SK-N-SH (cell line): ENCODE measurements around the gene TBC1D19. TPM values are rescaled to one million over a fixed set of nuclear protein-coding genes. Genes with fewer than 3 reads are reported as not detected.

Experiments
- CTCF ChIA-PET: fragments of 300-600, 350-600 bp; formaldehyde crosslinking; extraction: SDS; loops from one replicate; lab custom pipeline; 2021; lab: Yijun Ruan, JAX
- POLR2A ChIA-PET: fragments of 350-600 bp; sonication (Branson Sonifier 250); formaldehyde crosslinking; extraction: SDS; loops from one replicate; lab custom pipeline; 2020; ENCODE audit warnings: antibody characterized with exemption, inconsistent platforms; lab: Yijun Ruan, JAX
- DNase-seq: peaks from one replicate; pipeline ENCODE4 v3.0.0; 2012
- H2AFZ ChIP-seq: fragments of 200-600 bp; sonication (generic); 2 replicates; pipeline ENCODE4 v1.8.1; 2016; ENCODE audit warnings: antibody characterized with exemption, mild to moderate bottlenecking, low read depth
- H3F3A ChIP-seq: fragments of 200-600 bp; sonication (generic); replicated peaks from 2 replicates; pipeline ENCODE3; 2016; ENCODE audit warnings: antibody characterized with exemption, mild to moderate bottlenecking; ENCODE audit not compliant: insufficient read depth
- H3K27ac ChIP-seq, 2 experiments: fragments of 200-500 bp in 1 of 2; fragments of 200-600 bp in 1 of 2; sonication (Bioruptor generic) in 1 of 2; sonication (generic), shearing (Covaris generic) in 1 of 2; 2 replicates each; pipeline versions ENCODE4 v1.5.1 to v1.6.1; 2014 to 2016; ENCODE audit warnings: low read depth in 2 of 2, inconsistent platforms in 1 of 2, low read length in 1 of 2, mild to moderate bottlenecking in 1 of 2, mixed read lengths in 1 of 2
- H3K27me3 ChIP-seq: fragments of 200-600 bp; sonication (generic), shearing (Covaris generic); 2 replicates; pipeline ENCODE4 v1.6.1; 2016; ENCODE audit warnings: mixed run types; ENCODE audit not compliant: insufficient read depth
- H3K36me3 ChIP-seq, 2 experiments: fragments of 200-500 bp in 1 of 2; fragments of 200-600 bp in 1 of 2; sonication (Bioruptor generic) in 1 of 2; sonication (generic) in 1 of 2; replicated peaks in 1 of 2; 2 replicates each; pipeline versions ENCODE3 to v1.5.1; 2014 to 2016; ENCODE audit warnings: low read length in 1 of 2, mild to moderate bottlenecking in 1 of 2; ENCODE audit not compliant: insufficient read depth in 2 of 2, control insufficient read depth in 1 of 2
- H3K4me1 ChIP-seq, 2 experiments: fragments of 200-500 bp in 1 of 2; fragments of 200-600 bp in 1 of 2; sonication (Bioruptor generic) in 1 of 2; sonication (generic), shearing (Covaris generic) in 1 of 2; 2 replicates each; pipeline versions ENCODE4 v1.5.1 to v1.6.1; 2014 to 2016; ENCODE audit warnings: low read depth in 1 of 2, low read length in 1 of 2, mixed run types in 1 of 2; ENCODE audit not compliant: insufficient read depth in 2 of 2, control insufficient read depth in 1 of 2
- H3K4me2 ChIP-seq: fragments of 200-600 bp; sonication (generic), shearing (Covaris generic); 2 replicates; pipeline ENCODE4 v1.6.1; 2017; ENCODE audit warnings: mixed run types
- H3K4me3 ChIP-seq, 2 experiments: fragments of 200-500 bp in 1 of 2; fragments of 200-600 bp in 1 of 2; sonication (Bioruptor generic) in 1 of 2; sonication (generic), shearing (Covaris generic) in 1 of 2; 2 replicates each; pipeline versions ENCODE4 v1.5.1 to v1.8.1; 2014 to 2016; ENCODE audit warnings: low read depth in 2 of 2, inconsistent platforms in 1 of 2, low read length in 1 of 2, mild to moderate bottlenecking in 1 of 2, mixed read lengths in 1 of 2, moderate library complexity in 1 of 2
- H3K79me2 ChIP-seq: fragments of 200-600 bp; sonication (generic); 2 replicates; pipeline ENCODE4 v1.8.1; 2017; ENCODE audit warnings: mild to moderate bottlenecking; ENCODE audit not compliant: insufficient read depth
- H3K9ac ChIP-seq: fragments of 200-600 bp; sonication (generic); 2 replicates; pipeline ENCODE4 v1.6.1; 2017; ENCODE audit warnings: mixed run types
- H3K9me2 ChIP-seq: fragments of 200-600 bp; sonication (generic); 2 replicates; pipeline ENCODE4 v1.6.1; 2017; ENCODE audit warnings: mixed run types
- H3K9me3 ChIP-seq: fragments of 200-600 bp; sonication (generic); 2 replicates; pipeline ENCODE4 v1.6.1; 2017; ENCODE audit warnings: mixed run types, mild to moderate bottlenecking, moderate library complexity
- H4K20me1 ChIP-seq: fragments of 200-600 bp; sonication (generic); 2 replicates; pipeline ENCODE4 v1.6.1; 2017; ENCODE audit warnings: mild to moderate bottlenecking, mixed run types; ENCODE audit not compliant: insufficient read depth
- CTCF ChIP-seq: fragments of 200-600 bp; sonication (generic); IDR thresholded peaks from 2 replicates; pipeline ENCODE4 v1.6.1; 2017; ENCODE audit warnings: antibody characterized with exemption, mild to moderate bottlenecking, moderate library complexity
- EP300 ChIP-seq, 2 experiments: IDR thresholded peaks; 2 replicates each; pipeline versions ENCODE4 v1.4.0 to v1.6.1; 2012; ENCODE audit warnings: borderline replicate concordance in 1 of 2, low read depth in 1 of 2, low read length in 1 of 2
- FOSL2 ChIP-seq: IDR thresholded peaks from 2 replicates; pipeline ENCODE4 v1.4.0; 2012; ENCODE audit warnings: low read depth, mild to moderate bottlenecking, moderate library complexity, borderline replicate concordance
- FOXM1 ChIP-seq: IDR thresholded peaks from 2 replicates; pipeline ENCODE4 v1.4.0; 2012; ENCODE audit warnings: low read depth, mild to moderate bottlenecking
- GABPA ChIP-seq: IDR thresholded peaks from 2 replicates; pipeline ENCODE4 v1.4.0; 2012; ENCODE audit warnings: low read depth, mild to moderate bottlenecking
- GATA2 ChIP-seq: sonication (generic); formaldehyde crosslinking; IDR thresholded peaks from 2 replicates; pipeline ENCODE4 v1.5.0; 2020; ENCODE audit warnings: mild to moderate bottlenecking, missing genetic modification reagents
- JUND ChIP-seq: IDR thresholded peaks from 2 replicates; pipeline ENCODE4 v1.4.0; 2012
- MEF2A ChIP-seq: IDR thresholded peaks from 2 replicates; pipeline ENCODE4 v1.4.0; 2012; ENCODE audit warnings: low read depth, borderline replicate concordance
- NFIC ChIP-seq: IDR thresholded peaks from 2 replicates; pipeline ENCODE4 v1.4.0; 2012; ENCODE audit warnings: borderline replicate concordance
- RAD21 ChIP-seq: IDR thresholded peaks from 2 replicates; pipeline ENCODE4 v1.6.1; 2012; ENCODE audit warnings: mild to moderate bottlenecking, low read length
- RCOR1 ChIP-seq: fragments of 150-350 bp; IDR thresholded peaks from 2 replicates; pipeline ENCODE4 v1.6.1; 2017; ENCODE audit warnings: antibody characterized with exemption, low read length
- REST ChIP-seq: IDR thresholded peaks from 2 replicates; pipeline ENCODE4 v1.6.1; 2012; ENCODE audit warnings: mild to moderate bottlenecking, low read depth, low read length, moderate library complexity
- RXRA ChIP-seq: IDR thresholded peaks from 2 replicates; pipeline ENCODE4 v1.4.0; 2012; ENCODE audit warnings: low read depth, mild to moderate bottlenecking, borderline replicate concordance
- SMC3 ChIP-seq: IDR thresholded peaks from 2 replicates; pipeline ENCODE4 v1.6.1; 2012; ENCODE audit warnings: low read depth, low read length, improper control_type of control experiment
- TCF12 ChIP-seq: IDR thresholded peaks from 2 replicates; pipeline ENCODE4 v1.4.0; 2012
- TEAD4 ChIP-seq: IDR thresholded peaks from 2 replicates; pipeline ENCODE4 v1.4.0; 2012; ENCODE audit warnings: mild to moderate bottlenecking, borderline replicate concordance; ENCODE audit not compliant: insufficient read depth
- USF1 ChIP-seq: IDR thresholded peaks from 2 replicates; pipeline ENCODE4 v1.4.0; 2012; ENCODE audit warnings: low read depth, borderline replicate concordance
- ZBTB33 ChIP-seq: IDR thresholded peaks from 2 replicates; pipeline ENCODE4 v1.4.0; 2012; ENCODE audit warnings: low read depth, borderline replicate concordance
- WGBS: methylation state at CpG from one replicate; pipeline ENCODE4 v1.1.6; 2017; ENCODE audit warnings: low lambda C conversion rate; 5-methylcytosine and 5-hydroxymethylcytosine counted together
- polyA plus RNA-seq, 3 experiments: library from polyadenylated mRNA; depleted of rRNA; stranded (reverse); fragments of >200 nt; gene quantifications; 2 replicates each; pipeline ENCODE4 v1.2.3, GENCODE V29; 2012
- TF ChIP-seq, protein P1 (sequence below): IDR thresholded peaks from 2 replicates; pipeline ENCODE4; 2012

TBC1D19 gene
- polyA plus RNA-seq, 1 of the 3 experiments (the other 2 are of a cell fraction), result 4.2 TPM

DNA sequence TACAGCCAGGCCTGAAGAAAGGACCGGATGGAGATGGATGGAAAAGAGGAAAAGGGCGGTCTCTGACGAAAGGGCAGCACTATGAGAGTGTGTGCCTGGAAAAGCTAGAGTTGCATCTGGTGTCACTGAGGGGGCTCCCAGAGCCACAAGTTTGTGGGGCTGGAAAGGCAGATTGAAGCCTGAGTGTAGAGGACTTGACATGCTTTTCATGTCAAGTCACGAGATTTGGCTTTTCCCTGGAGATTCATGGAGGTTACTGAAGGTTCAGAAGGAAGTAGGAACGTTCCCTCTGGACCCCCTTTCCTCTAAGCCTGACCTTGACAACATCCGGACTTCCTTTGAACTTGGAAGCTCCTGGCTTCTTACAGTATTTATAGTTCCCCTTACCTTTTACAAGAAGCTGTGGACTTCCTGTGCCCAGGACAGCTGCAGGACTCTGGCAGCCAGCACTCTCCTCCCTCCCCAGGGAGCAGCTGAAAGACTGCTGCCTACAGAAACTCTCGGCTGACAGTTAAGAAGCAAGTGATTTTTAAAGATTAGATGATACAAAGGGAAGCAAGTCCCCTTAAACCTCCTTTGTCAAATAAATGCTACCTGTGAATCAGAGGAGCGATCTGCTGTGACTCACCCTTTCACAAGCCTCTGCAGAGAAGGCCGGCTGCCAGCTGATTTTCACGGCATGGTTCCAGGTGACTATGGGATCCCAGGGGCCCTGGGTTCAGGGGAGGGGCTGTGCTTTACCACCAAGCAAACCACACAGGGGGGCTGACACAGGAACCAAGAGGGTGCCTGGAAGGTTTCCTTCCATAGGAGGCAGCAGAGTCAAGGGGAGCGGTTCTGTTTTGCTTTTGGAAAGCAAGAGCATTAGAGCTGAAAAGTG, 203.8 kb downstream of the TBC1D19 start:
- H3F3A ChIP-seq, result peaks cover 10% of the 10 kb centered on the region
- CTCF ChIA-PET, result interaction anchor here (1.3 kb wide), 1 partner anchor 11 kb away, joined by 5 read pairs; no protein-coding TSS in a partner anchor
- no peak overlapping the region for H2AFZ ChIP-seq
- 55% methylated on average over 11 of the region's 11 CpGs for WGBS
- H3K4me1 ChIP-seq, result peaks cover 2 to 17% of the 10 kb centered on the region in 2 experiments; a peak in 3 of 4 replicates
- TF ChIP-seq ZBTB33 (no peak), REST (no peak), SMC3 (no peak), USF1 (no peak), RXRA (peak; percentile 40; the same call in 1 of the 2 replicates), GATA2 (no peak), RCOR1 (no peak), MEF2A (no peak), FOSL2 (peak; percentile 83), RAD21 (peak; percentile 41), GABPA (no peak), JUND (peak; percentile 86), TEAD4 (peak; percentile 35; the same call in 1 of the 2 replicates), EP300 (IDR thresholded peaks at IDR 0.05; ENCODE audit: borderline replicate concordance in 1 of 2, low read depth in 1 of 2, low read length in 1 of 2) (peak in 1 of 2 experiments; percentile 41; a peak in 1 of 4 replicates), NFIC (peak; percentile 77; the same call in 1 of the 2 replicates), CTCF (peak; percentile 40), FOXM1 (no peak), TCF12 (peak; percentile 80)
- TF ChIP-seq, protein P1, sequence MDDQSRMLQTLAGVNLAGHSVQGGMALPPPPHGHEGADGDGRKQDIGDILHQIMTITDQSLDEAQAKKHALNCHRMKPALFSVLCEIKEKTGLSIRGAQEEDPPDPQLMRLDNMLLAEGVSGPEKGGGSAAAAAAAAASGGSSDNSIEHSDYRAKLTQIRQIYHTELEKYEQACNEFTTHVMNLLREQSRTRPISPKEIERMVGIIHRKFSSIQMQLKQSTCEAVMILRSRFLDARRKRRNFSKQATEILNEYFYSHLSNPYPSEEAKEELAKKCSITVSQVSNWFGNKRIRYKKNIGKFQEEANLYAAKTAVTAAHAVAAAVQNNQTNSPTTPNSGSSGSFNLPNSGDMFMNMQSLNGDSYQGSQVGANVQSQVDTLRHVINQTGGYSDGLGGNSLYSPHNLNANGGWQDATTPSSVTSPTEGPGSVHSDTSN, result peak; percentile 52
- TF ChIP-seq, all 33 proteins: peak for 10
- H3K36me3 ChIP-seq, result no peaks in the 10 kb centered on the region
- DNase-seq, result no peak
- no peaks in the 10 kb centered on the region for H3K9me3 ChIP-seq
- H4K20me1 ChIP-seq, result no peaks in the 10 kb centered on the region
- H3K27ac ChIP-seq, result peak overlapping the region in 1 of 2 experiments; percentile 28; a peak in 1 of 4 replicates
- POLR2A ChIA-PET, result no interaction called here
- no peaks in the 10 kb centered on the region for H3K9me2 ChIP-seq
- 0 out of 4 replicates have a peak overlapping the region, but pooled peaks of 1 of the 2 experiments have one; percentile 3 for H3K4me3 ChIP-seq
- H3K79me2 ChIP-seq, result no peaks in the 10 kb centered on the region
- H3K4me2 ChIP-seq, result peak overlapping the region; percentile 48; the same call in 1 of the 2 replicates
- H3K9ac ChIP-seq, result no peak overlapping the region
- H3K27me3 ChIP-seq, result no peaks in the 10 kb centered on the region
